Esophagus muscularis mucosa (tissue), 4 donors: ENCODE results near the gene CNP.

Experiments used
- CTCF ChIP-seq, 3 experiments: fragments of 200-600 bp in 2 of 3; fragments of 450-650 bp in 1 of 3; sonication (generic) in 2 of 3; IDR thresholded peaks; one replicate each; pipeline ENCODE4 v1.5.1; 2017 to 2019; ENCODE audit warnings: antibody characterized with exemption in 3 of 3, mild to moderate bottlenecking in 2 of 3, moderate library complexity in 1 of 3
- EP300 ChIP-seq: sonication (generic); formaldehyde crosslinking; IDR thresholded peaks from one replicate; pipeline ENCODE4 v1.6.1; 2017; ENCODE audit warnings: antibody characterized with exemption
- POLR2A ChIP-seq: fragments of 450-650 bp; IDR thresholded peaks from one replicate; pipeline ENCODE4 v1.6.1; 2017; ENCODE audit warnings: antibody characterized with exemption, moderate library complexity, mild to moderate bottlenecking, low read depth

- TF ChIP-seq POLR2A (no peak), CTCF (IDR thresholded peaks at IDR 0.05) (no peak), EP300 (no peak)
Observed at GRCh38 chr17:41956522-41956921, 10.1 kb upstream of the CNP start.
